HG02943 (cell line): ENCODE results near the gene SPATA31D1.
"Not testable (repeated sequence)": the region's sequence is repeated elsewhere in the genome, so short reads cannot be mapped to it uniquely, and the experiment has no call there.

Experiments used
- ATAC-seq: cut with Tn5 transposase; IDR thresholded peaks from one replicate; pipeline ENCODE4 v1.9.1; 2021; ENCODE audit warnings: mild to moderate bottlenecking, low read depth, moderate library complexity; ENCODE audit not compliant: unreplicated experiment

The SPATA31D1 gene

GRCh38 chr9:81988472-81988871, at the start of gene SPATA31D1:
TSS of gene SPATA31D1 (plus strand) at chr9:81988772. CDS start at chr9:81988819, 47 bp downstream.
- ATAC-seq, result not testable (repeated sequence)

DNA sequence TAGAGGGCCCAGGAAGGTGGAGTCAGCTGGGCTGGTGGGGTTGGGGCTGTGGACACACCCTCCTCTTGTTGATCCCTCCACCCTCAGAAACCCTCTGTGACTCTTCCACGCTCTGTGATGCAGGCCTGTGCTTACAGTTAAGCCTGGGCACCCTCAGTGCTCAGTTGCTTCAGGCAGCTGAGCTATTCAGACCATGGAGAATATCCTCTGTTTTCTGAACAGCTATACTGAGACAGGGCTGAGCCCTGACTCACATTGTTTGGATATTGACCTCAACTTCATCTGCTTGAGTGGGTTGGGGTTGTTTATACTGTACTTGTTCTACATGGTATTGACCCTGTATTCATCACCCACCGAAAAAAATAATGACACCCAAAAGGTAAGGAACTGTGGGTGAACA, 45.2 kb upstream of the SPATA31D1 start, which contains the start of gene SPATA31D3:
Gene SPATA31D3 (plus strand): TSS at position 108 of the 400 bp plus-strand sequence. CDS start 86 bp downstream, at position 194.
- ATAC-seq, result not testable (repeated sequence)

GRCh38 chr9:81948650-81949049, 39.9 kb upstream of the SPATA31D1 start:
- ATAC-seq, result not testable (repeated sequence)

GRCh38 chr9:81953096-81953495, 35.5 kb upstream of the SPATA31D1 start:
- ATAC-seq, result no peak

GRCh38 chr9:81955625-81956024, 32.9 kb upstream of the SPATA31D1 start:
- ATAC-seq, result no peak

DNA sequence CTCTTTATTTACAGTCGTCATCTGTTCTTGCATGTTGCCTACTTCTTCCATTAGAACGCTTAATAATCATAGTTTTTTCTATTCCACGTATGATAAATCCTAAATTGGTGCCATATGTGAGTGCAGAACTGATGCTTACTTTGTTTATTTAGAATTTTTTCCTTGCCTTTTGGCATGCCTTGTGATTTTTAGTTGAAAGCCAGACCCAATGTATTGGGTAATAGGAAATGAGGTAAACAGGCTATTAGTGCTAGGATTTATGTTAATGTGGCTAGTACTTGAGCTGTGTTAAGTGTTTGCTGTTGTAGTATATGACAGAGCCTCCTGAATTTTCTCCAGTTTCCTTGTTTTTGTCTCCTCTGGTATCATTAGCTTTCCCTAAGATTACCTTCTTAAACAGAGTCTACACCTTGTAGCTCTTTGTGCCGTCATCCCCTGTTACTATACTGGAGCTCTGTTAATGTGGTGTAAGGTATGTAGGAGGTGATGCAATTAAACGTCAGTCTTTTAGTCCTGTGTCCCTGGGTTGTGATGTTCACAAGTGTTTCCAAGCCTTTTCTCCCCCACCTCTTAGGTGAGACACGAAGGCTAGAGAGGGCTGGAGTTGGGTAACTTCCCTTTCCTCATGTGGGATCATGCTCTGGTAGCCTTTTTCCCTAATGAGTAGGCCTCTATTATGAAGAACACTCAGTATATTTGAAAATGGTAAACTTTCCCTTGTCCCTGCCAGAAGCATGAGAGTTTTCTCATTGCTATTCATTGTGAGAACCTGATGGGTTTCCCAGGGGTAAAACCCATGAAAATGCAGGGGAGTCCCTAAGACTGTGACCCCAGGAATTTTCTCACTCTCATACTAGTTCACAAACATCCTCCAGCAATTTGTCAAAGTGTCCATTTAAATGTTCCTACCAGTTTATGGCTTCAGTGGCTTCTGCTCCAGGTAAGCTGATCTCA, 24.1 kb upstream of the SPATA31D1 start:
- no peak for ATAC-seq

DNA sequence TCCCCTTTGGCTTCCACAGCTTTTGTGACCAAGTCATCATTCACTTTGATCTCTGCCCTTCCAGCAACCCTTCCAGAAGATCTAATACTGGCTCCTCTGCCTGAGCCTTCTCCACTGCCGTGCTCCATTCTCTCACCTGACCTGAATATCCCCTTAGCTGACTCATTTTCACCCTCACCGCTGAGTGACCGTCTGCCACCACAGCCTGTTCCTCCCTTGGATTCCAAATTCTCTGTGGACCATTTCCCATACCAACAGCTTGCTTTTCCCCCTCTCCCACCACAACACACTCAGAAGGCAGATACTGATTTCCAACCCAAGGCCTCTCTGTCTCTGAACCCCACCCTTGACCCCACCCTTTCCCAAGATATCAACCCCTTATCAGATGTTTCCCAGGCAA, 20.5 kb upstream of the SPATA31D1 start:
- no peak for ATAC-seq

DNA sequence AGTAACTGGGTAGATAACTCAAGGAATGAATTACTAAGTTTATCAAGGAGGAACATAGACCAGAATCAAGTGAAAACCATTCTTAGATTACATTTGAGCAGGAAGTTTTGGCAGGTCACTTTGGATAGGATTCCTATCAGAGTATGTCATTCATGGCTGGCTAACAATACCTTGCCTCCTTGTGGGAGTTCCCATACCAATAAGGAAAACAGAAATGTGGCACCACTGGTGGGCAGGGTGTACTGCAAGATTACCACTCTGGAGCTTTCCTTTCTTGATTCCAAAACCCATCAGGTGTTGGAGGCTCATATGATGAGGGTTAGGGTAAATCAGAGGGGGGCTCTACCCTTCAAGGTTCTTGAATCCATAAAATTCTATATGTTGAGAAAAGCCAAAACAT, 18.6 kb upstream of the SPATA31D1 start:
- no peak for ATAC-seq

DNA sequence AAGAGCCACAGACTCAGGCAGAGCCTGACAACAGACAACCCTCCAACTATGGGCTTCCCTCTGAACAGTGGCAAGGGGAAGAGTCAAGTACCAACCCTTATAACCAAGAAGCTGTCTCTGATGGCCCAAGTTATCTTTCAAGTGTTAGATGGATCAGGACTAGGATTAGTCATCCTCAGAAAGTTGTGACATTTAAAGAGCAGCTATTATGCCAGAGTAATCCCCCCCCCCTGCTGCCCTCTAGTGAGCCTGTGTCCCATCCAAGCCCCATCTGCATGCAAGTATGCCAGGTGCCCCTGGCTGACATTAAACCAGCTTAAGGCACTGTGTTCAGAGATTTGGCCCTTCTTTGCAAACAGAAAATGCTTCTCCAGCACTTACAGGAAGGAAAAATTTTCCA, 16.8 kb upstream of the SPATA31D1 start:
- ATAC-seq, result no peak

GRCh38 chr9:81974764-81975163, 13.8 kb upstream of the SPATA31D1 start:
- ATAC-seq, result no peak

GRCh38 chr9:81976351-81976750, 12.2 kb upstream of the SPATA31D1 start:
- ATAC-seq, result no peak

- no peak for ATAC-seq
These were observed 9.4 kb upstream of the SPATA31D1 start for GRCh38 chr9:81979196-81979595.

GRCh38 chr9:81980568-81980967, 8.0 kb upstream of the SPATA31D1 start:
- ATAC-seq, result no peak

DNA sequence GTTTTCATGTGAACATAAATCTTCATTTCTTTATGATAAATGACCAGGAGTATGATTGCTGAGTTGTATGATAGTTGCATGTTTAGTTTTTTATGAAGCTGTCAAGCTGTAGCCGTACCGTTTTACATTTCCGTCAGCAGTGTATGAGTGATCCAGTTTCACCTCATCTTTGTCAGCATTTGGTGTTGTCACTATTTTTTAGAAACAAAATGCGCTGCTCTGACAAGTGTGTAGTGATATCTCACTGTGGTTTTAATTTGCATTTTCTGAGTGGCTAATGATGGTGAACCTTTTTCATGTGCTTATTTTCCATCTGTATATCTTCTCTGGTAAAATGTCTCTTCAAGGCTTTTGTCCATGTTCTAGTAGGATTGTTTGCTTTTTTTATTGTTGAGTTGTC, 6.7 kb upstream of the SPATA31D1 start:
- no peak for ATAC-seq

DNA sequence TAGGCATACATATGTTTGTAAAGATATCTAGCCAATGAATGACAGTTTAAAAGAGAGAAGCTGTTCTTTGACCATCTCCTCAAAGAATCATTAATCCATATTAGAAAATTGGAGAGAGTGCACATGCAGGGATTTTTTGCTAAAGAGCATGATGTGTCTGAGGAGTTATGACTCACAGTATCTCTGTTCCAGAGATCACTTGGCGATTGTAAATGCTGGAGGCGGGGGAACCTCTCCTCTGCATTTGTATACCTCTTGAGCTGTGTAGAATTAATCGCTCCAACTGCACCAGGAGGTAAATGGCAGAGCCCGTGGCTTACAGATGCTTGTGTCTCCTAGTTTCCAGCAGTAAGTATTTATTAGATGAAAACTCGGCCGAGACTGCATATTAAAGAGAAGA, 3.6 kb upstream of the SPATA31D1 start:
- ATAC-seq, result no peak

DNA sequence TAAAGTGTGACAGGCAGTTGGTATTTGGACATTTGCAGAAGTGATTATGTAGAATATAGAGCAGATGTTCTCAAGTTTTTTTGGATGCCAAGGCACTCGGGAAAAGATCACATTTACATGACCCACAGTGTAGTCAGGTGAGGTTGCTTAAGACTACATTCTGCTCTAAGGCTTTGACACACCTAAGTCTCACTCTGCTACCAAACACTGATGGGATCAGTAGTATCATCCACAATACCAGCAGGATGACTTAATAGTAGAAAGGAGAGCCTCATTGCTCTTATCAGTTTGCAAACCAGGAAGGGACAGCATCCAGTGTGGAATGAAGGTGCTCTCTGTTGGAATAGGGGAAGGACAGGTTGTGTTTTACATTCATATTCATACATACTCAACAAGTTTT, 2.5 kb upstream of the SPATA31D1 start:
- no peak for ATAC-seq

DNA sequence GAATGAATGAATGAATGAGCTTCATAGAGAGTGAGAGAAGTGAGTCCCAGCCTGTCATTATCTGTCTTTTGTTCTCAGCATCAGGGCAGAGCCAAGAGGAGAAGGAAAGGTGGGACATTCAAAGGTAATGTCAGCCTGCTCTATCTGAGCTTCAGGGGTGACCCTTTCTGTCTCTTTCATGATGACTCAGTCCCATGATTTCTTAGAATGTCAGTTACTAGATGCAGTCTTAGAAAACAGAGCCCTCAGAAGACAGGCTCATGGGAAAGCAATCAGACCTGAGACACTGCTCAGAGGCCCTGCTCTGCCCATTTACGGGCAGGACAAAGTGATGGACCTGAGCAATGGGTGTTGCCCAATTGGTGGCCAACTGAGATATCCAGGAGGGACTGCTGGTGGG, 1.1 kb downstream of the SPATA31D1 start:
- no peak for ATAC-seq

GRCh38 chr9:81993656-81994055, 5.1 kb downstream of the SPATA31D1 start:
- ATAC-seq, result no peak

- no peak for ATAC-seq
These were observed 11.2 kb downstream of the SPATA31D1 start for GRCh38 chr9:81999806-82000205.

GRCh38 chr9:82010711-82011110, 22.1 kb downstream of the SPATA31D1 start:
- ATAC-seq, result no peak

DNA sequence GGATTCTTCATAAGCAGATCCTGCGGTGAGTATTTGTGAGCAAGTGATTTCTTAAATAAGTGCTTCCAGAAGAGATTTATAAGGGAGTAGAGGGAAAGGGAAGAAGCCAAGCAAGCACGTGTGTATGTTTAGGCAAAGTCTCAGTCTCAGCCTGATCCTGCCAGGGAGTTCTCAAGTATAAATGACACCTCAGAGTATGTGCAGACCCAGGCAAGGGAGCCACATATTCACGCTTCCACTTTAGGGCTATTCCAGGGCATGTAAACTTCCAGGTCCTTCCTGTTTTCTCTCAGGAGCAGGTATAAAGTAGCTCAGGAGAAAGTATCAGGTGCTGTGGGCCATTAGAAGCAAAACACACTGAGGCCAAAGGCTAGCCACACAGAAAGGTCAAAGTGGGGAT, 22.6 kb downstream of the SPATA31D1 start:
- ATAC-seq, result no peak

GRCh38 chr9:82012276-82012675, 23.7 kb downstream of the SPATA31D1 start:
- no peak for ATAC-seq
